Naive B cell (primary cell): Measurements from ENCODE around the gene LMX1A. TPM values are rescaled to one million over a fixed set of nuclear protein-coding genes. Genes with fewer than 3 reads are reported as not detected.

Experiments
- ATAC-seq, 2 donors: fragments of 150-1000 bp; cut with Tn5 transposase; 2 replicates each; pipeline ENCODE4 v1.10.0; 2021; ENCODE audit warnings: low read depth in 2 of 2, mild to moderate bottlenecking in 2 of 2, moderate library complexity in 2 of 2
- DNase-seq: peaks from one replicate; pipeline ENCODE4 v3.0.0; 2022
- H3K27ac Mint-ChIP-seq, 6 donors: one replicate each; pipeline ENCODE4 v1.8.0; 2020 to 2022; ENCODE audit warnings: mild to moderate bottlenecking in 6 of 6, mixed read lengths in 6 of 6, moderate library complexity in 5 of 6, inconsistent platforms in 2 of 6
- H3K27me3 Mint-ChIP-seq, 3 donors: one replicate each; pipeline ENCODE4 v1.8.0; 2021 to 2022; ENCODE audit warnings: mixed read lengths in 3 of 3, mild to moderate bottlenecking in 1 of 3
- H3K36me3 Mint-ChIP-seq, 2 donors: one replicate each; pipeline ENCODE4 v1.8.0; 2020 to 2022; ENCODE audit warnings: mixed read lengths in 2 of 2, inconsistent platforms in 1 of 2, mild to moderate bottlenecking in 1 of 2
- H3K4me1 Mint-ChIP-seq, 3 donors: one replicate each; pipeline ENCODE4 v1.8.0; 2020 to 2022; ENCODE audit warnings: mixed read lengths in 3 of 3, inconsistent platforms in 1 of 3, mild to moderate bottlenecking in 1 of 3, moderate library complexity in 1 of 3
- H3K4me3 Mint-ChIP-seq, 8 donors: one replicate each; pipeline ENCODE4 v1.8.0; 2020 to 2022; ENCODE audit warnings: mild to moderate bottlenecking in 8 of 8, mixed read lengths in 8 of 8, moderate library complexity in 8 of 8, inconsistent platforms in 2 of 8
- H3K9me3 Mint-ChIP-seq, 7 donors: one replicate each; pipeline ENCODE4 v1.8.0; 2020 to 2022; ENCODE audit warnings: mixed read lengths in 7 of 7, mild to moderate bottlenecking in 5 of 7, inconsistent platforms in 2 of 7, moderate library complexity in 1 of 7
- polyA plus RNA-seq, 6 donors: library from polyadenylated mRNA; unstranded; fragments of 300-500 nt; fragmentation: Illumina TruSeq; gene quantifications; one replicate each; pipeline ENCODE4 v1.2.3, GENCODE V29; 2021; ENCODE audit warnings: low read depth in 6 of 6

LMX1A gene
- polyA plus RNA-seq, 6 donors from 2014 or later, result not detected

GRCh38 chr1:165228111-165228655 lies 128.3 kb downstream of the LMX1A start:
- H3K9me3 Mint-ChIP-seq, result peaks cover 0 to 5% (median 0%) of the 10 kb centered on the region in 7 donors
- no peak overlapping the region for H3K27ac Mint-ChIP-seq
- no peak overlapping the region for H3K4me3 Mint-ChIP-seq
- H3K4me1 Mint-ChIP-seq, result no peaks in the 10 kb centered on the region
- ATAC-seq (no peak), DNase-seq (no peak)
- H3K36me3 Mint-ChIP-seq, result no peaks in the 10 kb centered on the region
- H3K27me3 Mint-ChIP-seq, result peaks cover 4 to 27% (median 20%) of the 10 kb centered on the region in 3 donors

DNA sequence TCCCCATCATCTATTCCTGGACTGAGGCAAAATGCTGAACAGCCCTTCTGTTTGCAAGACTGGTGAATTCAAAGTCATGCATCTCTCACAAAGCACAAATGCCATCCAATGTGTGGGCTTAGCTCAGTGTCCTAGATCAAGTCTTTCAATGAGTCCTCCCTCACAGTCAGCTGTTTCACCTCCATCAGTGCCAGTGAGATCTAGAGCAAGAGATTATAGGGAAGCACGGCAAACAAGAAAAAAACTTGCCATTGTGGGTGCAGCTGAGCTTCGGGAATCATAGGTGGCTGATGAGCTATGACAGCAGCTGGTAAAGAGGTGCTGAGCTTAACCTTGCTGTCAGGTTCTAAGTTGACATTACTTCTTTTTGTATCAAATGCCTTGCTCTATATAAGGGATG lies 130.2 kb downstream of the LMX1A start:
- no peak for DNase-seq
- no peaks in the 10 kb centered on the region for H3K36me3 Mint-ChIP-seq
- no peak for ATAC-seq
- H3K27me3 Mint-ChIP-seq, result peaks cover 5 to 18% (median 12%) of the 10 kb centered on the region in 3 donors
- H3K4me1 Mint-ChIP-seq, result no peaks in the 10 kb centered on the region
- H3K9me3 Mint-ChIP-seq, result peaks cover 0 to 5% (median 0%) of the 10 kb centered on the region in 7 donors
- no peak overlapping the region for H3K4me3 Mint-ChIP-seq
- H3K27ac Mint-ChIP-seq, result no peak overlapping the region

DNA sequence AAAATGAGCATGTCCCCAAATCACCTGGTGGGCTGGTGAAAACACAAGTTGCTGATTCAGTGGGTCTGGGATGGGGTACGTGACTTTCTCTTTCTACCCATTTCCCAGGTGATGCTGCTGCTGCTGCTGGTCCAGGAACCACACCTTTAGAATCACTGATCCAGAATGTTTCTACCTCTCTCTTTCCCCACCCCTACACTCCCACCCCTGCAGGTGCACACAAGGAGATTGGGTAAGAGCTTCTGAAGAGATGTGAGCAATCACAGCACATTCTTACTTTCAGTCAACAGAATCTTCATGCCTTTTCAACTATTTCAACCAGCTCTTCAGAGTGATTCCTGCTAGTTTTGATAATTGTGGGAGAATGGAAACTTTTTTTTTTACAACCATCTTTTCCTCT lies 130.9 kb downstream of the LMX1A start:
- H3K27me3 Mint-ChIP-seq, result peaks cover 5 to 18% (median 12%) of the 10 kb centered on the region in 3 donors
- H3K36me3 Mint-ChIP-seq, result no peaks in the 10 kb centered on the region
- DNase-seq (no peak), ATAC-seq (no peak)
- no peak overlapping the region for H3K27ac Mint-ChIP-seq
- H3K4me1 Mint-ChIP-seq, result no peaks in the 10 kb centered on the region
- no peak overlapping the region for H3K4me3 Mint-ChIP-seq
- H3K9me3 Mint-ChIP-seq, result peaks cover 0 to 5% (median 0%) of the 10 kb centered on the region in 7 donors

- ATAC-seq (no peak), DNase-seq (no peak)
- no peaks in the 10 kb centered on the region for H3K36me3 Mint-ChIP-seq
- H3K4me3 Mint-ChIP-seq, result no peak overlapping the region
- no peak overlapping the region for H3K27ac Mint-ChIP-seq
- H3K27me3 Mint-ChIP-seq, result peaks cover 8 to 20% (median 17%) of the 10 kb centered on the region in 3 donors
- no peaks in the 10 kb centered on the region for H3K4me1 Mint-ChIP-seq
- H3K9me3 Mint-ChIP-seq, result peaks cover 0 to 5% (median 0%) of the 10 kb centered on the region in 7 donors
Observed at GRCh38 chr1:165225062-165225461, 131.5 kb downstream of the LMX1A start.

DNA sequence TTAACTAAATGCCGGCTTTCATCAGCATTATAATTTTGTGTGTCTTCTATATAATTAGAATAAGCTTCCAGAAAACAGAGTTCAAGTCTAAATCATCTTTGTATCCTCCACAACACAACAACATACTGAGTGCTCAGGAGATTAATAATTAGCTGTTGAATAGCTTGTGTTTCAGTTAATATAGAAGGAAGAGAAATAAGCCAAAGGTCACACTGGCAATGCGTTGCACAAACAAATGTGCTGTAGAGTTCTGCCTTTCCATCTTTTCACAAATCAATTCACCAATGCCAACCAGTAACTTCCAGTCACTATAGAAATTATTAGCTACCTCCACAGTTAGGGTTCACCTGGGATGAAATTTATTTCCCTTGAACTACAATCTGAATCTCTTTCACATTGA lies 132.0 kb downstream of the LMX1A start:
- no peak for DNase-seq
- Mint-ChIP-seq H3K27ac (no peak overlapping the region), H3K36me3 (no peaks in the 10 kb centered on the region), H3K4me1 (no peaks in the 10 kb centered on the region), H3K4me3 (no peak overlapping the region), H3K9me3 (peaks cover 0 to 5% (median 0%) of the 10 kb centered on the region in 7 donors), H3K27me3 (peaks cover 14 to 25% (median 23%) of the 10 kb centered on the region in 3 donors)
- ATAC-seq, result no peak

GRCh38 chr1:165222580-165222979 lies 133.9 kb downstream of the LMX1A start:
- no peak overlapping the region for H3K4me3 Mint-ChIP-seq
- peaks cover 24 to 41% (median 25%) of the 10 kb centered on the region in 3 donors for H3K27me3 Mint-ChIP-seq
- H3K9me3 Mint-ChIP-seq, result peaks cover 0 to 5% (median 0%) of the 10 kb centered on the region in 7 donors
- no peak overlapping the region for H3K27ac Mint-ChIP-seq
- H3K4me1 Mint-ChIP-seq, result no peaks in the 10 kb centered on the region
- no peak for DNase-seq
- H3K36me3 Mint-ChIP-seq, result no peaks in the 10 kb centered on the region
- no peak for ATAC-seq

DNA sequence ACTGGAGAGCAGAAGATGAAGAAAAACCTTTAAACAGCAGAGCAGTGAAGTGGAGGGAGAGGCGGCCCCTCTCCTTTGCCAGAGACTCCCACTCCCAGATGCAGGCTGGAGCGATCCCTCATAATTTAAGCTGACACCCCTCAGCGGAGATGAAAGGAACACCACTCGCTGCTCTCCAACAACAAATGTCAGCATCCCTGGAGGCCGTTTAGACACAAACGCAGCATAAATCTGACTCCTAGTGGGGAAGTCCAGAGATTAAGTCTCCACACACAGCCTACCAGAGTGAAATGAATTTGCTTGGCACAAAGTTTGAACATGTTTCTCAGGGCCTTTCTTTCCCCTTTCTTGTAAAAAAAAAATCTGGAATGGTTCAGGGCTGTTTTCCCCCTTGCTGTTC lies 137.8 kb downstream of the LMX1A start:
- Mint-ChIP-seq H3K27me3 (peaks cover 29 to 39% (median 32%) of the 10 kb centered on the region in 3 donors), H3K4me3 (no peak overlapping the region), H3K36me3 (no peaks in the 10 kb centered on the region), H3K27ac (no peak overlapping the region), H3K9me3 (peaks cover 0 to 2% (median 0%) of the 10 kb centered on the region in 7 donors), H3K4me1 (no peaks in the 10 kb centered on the region)
- DNase-seq (no peak), ATAC-seq (no peak)

- DNase-seq (no peak), ATAC-seq (no peak)
- no peak overlapping the region for H3K4me3 Mint-ChIP-seq
- H3K4me1 Mint-ChIP-seq, result no peaks in the 10 kb centered on the region
- no peak overlapping the region for H3K27ac Mint-ChIP-seq
- H3K9me3 Mint-ChIP-seq, result peaks cover 0 to 2% (median 0%) of the 10 kb centered on the region in 7 donors
- H3K36me3 Mint-ChIP-seq, result no peaks in the 10 kb centered on the region
- peaks cover 29 to 39% (median 32%) of the 10 kb centered on the region in 3 donors for H3K27me3 Mint-ChIP-seq
Observed at GRCh38 chr1:165217958-165218357, 138.6 kb downstream of the LMX1A start.

DNA sequence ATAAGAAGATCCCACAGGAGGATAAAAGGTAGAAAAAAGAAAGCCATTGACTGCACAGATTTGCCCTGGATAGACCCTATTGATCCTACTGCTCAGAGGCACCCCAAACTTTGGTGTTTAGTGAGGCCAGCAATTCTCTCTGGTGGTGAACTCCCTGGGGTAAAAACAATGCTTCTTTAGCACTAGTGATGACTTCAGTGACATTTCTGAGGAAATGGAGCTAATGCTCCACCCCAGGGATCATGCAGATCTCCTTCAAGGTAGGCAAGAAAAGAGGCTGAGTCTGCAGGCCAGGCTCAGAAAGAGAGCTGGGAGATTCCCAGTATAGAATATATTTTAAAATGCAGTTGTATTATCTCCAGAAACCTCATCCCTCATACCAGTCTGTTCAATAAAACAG lies 140.3 kb downstream of the LMX1A start:
- H3K27ac Mint-ChIP-seq, result no peak overlapping the region

GRCh38 chr1:165215676-165216075 lies 140.8 kb downstream of the LMX1A start:
- DNase-seq (no peak), ATAC-seq (no peak)
- Mint-ChIP-seq H3K4me1 (no peaks in the 10 kb centered on the region), H3K27ac (no peak overlapping the region), H3K4me3 (no peak overlapping the region), H3K9me3 (no peaks in the 10 kb centered on the region), H3K27me3 (peaks cover 29 to 40% (median 37%) of the 10 kb centered on the region in 3 donors), H3K36me3 (no peaks in the 10 kb centered on the region)

More for the DNA sequence above, 140.3 kb downstream of the LMX1A start:
- Mint-ChIP-seq H3K27me3 (peaks cover 29 to 37% (median 37%) of the 10 kb centered on the region in 3 donors), H3K9me3 (no peaks in the 10 kb centered on the region), H3K4me1 (no peaks in the 10 kb centered on the region), H3K36me3 (no peaks in the 10 kb centered on the region), H3K4me3 (no peak overlapping the region)
- DNase-seq (no peak), ATAC-seq (no peak)

GRCh38 chr1:165212229-165212628 lies 144.3 kb downstream of the LMX1A start:
- Mint-ChIP-seq H3K4me1 (no peaks in the 10 kb centered on the region), H3K36me3 (no peaks in the 10 kb centered on the region), H3K27ac (no peak overlapping the region), H3K4me3 (no peak overlapping the region), H3K9me3 (no peaks in the 10 kb centered on the region), H3K27me3 (peaks cover 7 to 18% (median 17%) of the 10 kb centered on the region in 3 donors)
- no peak for ATAC-seq
- no peak for DNase-seq

DNA sequence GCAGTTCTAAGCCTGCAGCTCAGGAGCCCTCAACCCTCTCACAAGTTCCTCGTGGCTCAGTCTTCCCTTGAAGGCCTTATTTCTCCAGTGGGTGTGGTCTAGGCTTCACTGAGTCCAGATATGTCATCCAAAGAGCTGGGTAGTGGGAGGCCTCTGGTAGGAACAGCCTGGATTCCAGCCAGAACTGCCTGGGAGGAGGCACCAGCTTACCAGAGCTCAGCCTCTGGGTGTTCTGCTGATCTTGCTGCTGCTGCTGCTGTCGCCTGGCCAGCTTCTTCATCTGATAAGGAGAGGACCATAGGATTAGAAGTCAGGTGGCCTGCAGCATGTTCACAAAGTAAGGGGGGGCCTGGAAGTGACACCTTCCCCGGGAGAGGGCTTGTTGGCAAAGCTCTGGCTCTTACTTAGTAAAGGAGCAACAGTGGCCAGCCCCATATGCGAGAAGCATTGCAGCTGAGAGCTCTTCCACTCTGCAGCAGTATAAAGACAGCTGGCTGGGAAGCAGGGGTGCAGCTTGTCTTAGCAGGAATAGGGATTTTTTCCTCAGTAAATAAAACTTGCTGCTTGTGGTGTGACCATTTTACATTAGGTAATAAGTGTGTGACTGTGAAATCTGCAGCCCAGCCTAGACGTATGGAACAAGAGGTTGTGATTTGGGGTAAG lies 148.5 kb downstream of the LMX1A start:
- Mint-ChIP-seq H3K9me3 (peaks cover 0 to 2% (median 0%) of the 10 kb centered on the region in 7 donors), H3K36me3 (no peaks in the 10 kb centered on the region), H3K27ac (no peak overlapping the region), H3K4me3 (no peak overlapping the region), H3K4me1 (no peaks in the 10 kb centered on the region), H3K27me3 (peaks cover 0 to 13% (median 10%) of the 10 kb centered on the region in 3 donors)
- no peak for DNase-seq
- ATAC-seq, result no peak

GRCh38 chr1:165205145-165205544 lies 151.4 kb downstream of the LMX1A start:
- Mint-ChIP-seq H3K9me3 (peaks cover 0 to 5% (median 0%) of the 10 kb centered on the region in 7 donors), H3K27me3 (peaks cover 0 to 8% (median 5%) of the 10 kb centered on the region in 3 donors), H3K4me1 (no peaks in the 10 kb centered on the region), H3K27ac (no peak overlapping the region), H3K4me3 (no peak overlapping the region), H3K36me3 (no peaks in the 10 kb centered on the region)
- ATAC-seq (no peak), DNase-seq (no peak)

DNA sequence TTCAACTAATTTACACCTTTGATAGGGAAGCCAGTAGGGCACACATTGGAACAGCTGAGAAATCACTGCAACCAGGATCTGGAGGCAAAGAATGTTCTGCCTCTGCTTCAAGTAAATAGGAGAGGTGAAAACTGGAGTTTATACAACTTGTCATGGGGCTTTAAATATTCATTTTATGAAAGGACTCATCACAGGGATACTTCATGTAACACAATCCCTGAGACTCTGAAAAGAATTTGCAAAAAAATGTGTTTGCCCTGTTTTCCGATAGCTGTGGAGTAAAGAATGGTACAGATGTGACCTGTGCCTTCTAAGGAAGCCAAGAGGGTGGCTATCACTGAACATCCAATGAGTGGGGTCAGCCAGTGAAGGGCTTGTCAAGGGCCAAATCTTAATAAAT lies 152.0 kb downstream of the LMX1A start:
- no peak for ATAC-seq
- Mint-ChIP-seq H3K9me3 (peaks cover 0 to 5% (median 0%) of the 10 kb centered on the region in 7 donors), H3K27me3 (peaks cover 0 to 8% (median 5%) of the 10 kb centered on the region in 3 donors), H3K27ac (no peak overlapping the region), H3K4me1 (no peaks in the 10 kb centered on the region), H3K4me3 (no peak overlapping the region), H3K36me3 (no peaks in the 10 kb centered on the region)
- DNase-seq, result no peak
